Measurements from ENCODE around the gene MICAL3.

The MICAL3 gene

GRCh38 chr22:17950651-17951214 lies 73.6 kb downstream of the MICAL3 start:
- peak; percentile 33 for DNase-seq (ENCODE audit: low read depth)
- no peak for TF ChIP-seq CTCF (conservative IDR thresholded peaks at IDR 0.05; ENCODE audit: control insufficient read depth, insufficient read depth, low read depth, low read length)
- no peak overlapping the region for H3K4me3 ChIP-seq (ENCODE audit: control insufficient read depth, low read depth, low read length)

- no peak for TF ChIP-seq CTCF (conservative IDR thresholded peaks at IDR 0.05; ENCODE audit: control insufficient read depth, insufficient read depth, low read depth, low read length)
Measured at GRCh38 chr22:17949642-17950473, 74.5 kb downstream of the MICAL3 start.

GRCh38 chr22:17948101-17948500 lies 76.3 kb downstream of the MICAL3 start:
- H3K4me3 ChIP-seq (ENCODE audit: control insufficient read depth, low read depth, low read length), result no peak overlapping the region
- no peak for DNase-seq (ENCODE audit: low read depth)
- no peak for TF ChIP-seq CTCF (conservative IDR thresholded peaks at IDR 0.05; ENCODE audit: control insufficient read depth, insufficient read depth, low read depth, low read length)

More at GRCh38 chr22:17949642-17950473, 74.5 kb downstream of the MICAL3 start:
- DNase-seq (ENCODE audit: low read depth), result no peak
- no peak overlapping the region for H3K4me3 ChIP-seq (ENCODE audit: control insufficient read depth, low read depth, low read length)

- H3K4me3 ChIP-seq (ENCODE audit: control insufficient read depth, low read depth, low read length), result no peak overlapping the region
- TF ChIP-seq CTCF (conservative IDR thresholded peaks at IDR 0.05; ENCODE audit: control insufficient read depth, insufficient read depth, low read depth, low read length), result no peak
- DNase-seq (ENCODE audit: low read depth), result no peak
Measured at GRCh38 chr22:17946662-17947367, 77.5 kb downstream of the MICAL3 start.

GRCh38 chr22:17945888-17946648 lies 78.3 kb downstream of the MICAL3 start:
- DNase-seq (ENCODE audit: low read depth), result no peak
- no peak overlapping the region for H3K4me3 ChIP-seq (ENCODE audit: control insufficient read depth, low read depth, low read length)
- no peak for TF ChIP-seq CTCF (conservative IDR thresholded peaks at IDR 0.05; ENCODE audit: control insufficient read depth, insufficient read depth, low read depth, low read length)

- DNase-seq (ENCODE audit: low read depth), result no peak
- H3K4me3 ChIP-seq (ENCODE audit: control insufficient read depth, low read depth, low read length), result no peak overlapping the region
- no peak for TF ChIP-seq CTCF (conservative IDR thresholded peaks at IDR 0.05; ENCODE audit: control insufficient read depth, insufficient read depth, low read depth, low read length)
Measured at GRCh38 chr22:17945156-17945887, 79.0 kb downstream of the MICAL3 start.

All from fibroblast of mammary gland (primary cell).